ENCODE data around the gene CDK10. TPM values are rescaled to one million over a fixed set of nuclear protein-coding genes. Genes with fewer than 3 reads are reported as not detected.

The CDK10 gene
- total RNA-seq, 1 donor from 2014 or later: 23.6 TPM

Other genes starting within 250 kb of the CDK10 start
- gene ANKRD11, start 196.1 kb upstream of the CDK10 start, total RNA-seq: 75.2 TPM
- gene SPG7, start 178.3 kb upstream of the CDK10 start, total RNA-seq: 108 TPM
- 1,029 TPM for gene RPL13, start 126.0 kb upstream of the CDK10 start, total RNA-seq
- gene CPNE7, start 110.9 kb upstream of the CDK10 start, total RNA-seq: not detected
- not detected for gene DPEP1, start 73.0 kb upstream of the CDK10 start, total RNA-seq
- 36.5 TPM for gene CHMP1A, start 29.0 kb upstream of the CDK10 start, total RNA-seq
- 2.6 TPM for gene SPATA33, start 28.9 kb upstream of the CDK10 start, total RNA-seq
- 2.3 TPM for gene SPATA2L, start 15.0 kb downstream of the CDK10 start, total RNA-seq
- 13.7 TPM for gene VPS9D1, start 34.2 kb downstream of the CDK10 start, total RNA-seq
- 12.2 TPM for gene ZNF276, start 34.8 kb downstream of the CDK10 start, total RNA-seq
- 1.2 TPM for gene FANCA, start 130.0 kb downstream of the CDK10 start, total RNA-seq
- 0.77 TPM for gene SPIRE2, start 141.8 kb downstream of the CDK10 start, total RNA-seq
- gene TCF25, start 186.9 kb downstream of the CDK10 start, total RNA-seq: 86.3 TPM
- 1.1 TPM for gene MC1R, start 232.2 kb downstream of the CDK10 start, total RNA-seq
- gene TUBB3, start 236.7 kb downstream of the CDK10 start, total RNA-seq: 1.8 TPM